Esophagus muscularis mucosa (tissue), 4 donors: ENCODE measurements around the gene NUP62. TPM values are rescaled to one million over a fixed set of nuclear protein-coding genes. Genes with fewer than 3 reads are reported as not detected.

Experiments used
- DNase-seq: peaks from one replicate; pipeline ENCODE4 v3.0.0-alpha.2; 2017; ENCODE audit errors: extremely low spot score
- H3K27ac ChIP-seq, 4 donors: fragments of 200-600 bp; sonication (generic); replicated peaks in 1 of 4; 1 replicate in 3 of 4; 2 replicates in 1 of 4; pipeline ENCODE4 v1.5.1; 2016 to 2019; ENCODE audit warnings: mild to moderate bottlenecking in 1 of 4
- H3K27me3 ChIP-seq, 4 donors: fragments of 200-600 bp; sonication (generic); one replicate each; pipeline versions ENCODE4 v1.5.1 to v1.6.0; 2016 to 2019
- H3K36me3 ChIP-seq, 4 donors: fragments of 200-600 bp; sonication (generic); one replicate each; pipeline ENCODE4 v1.5.1; 2016 to 2019
- H3K4me1 ChIP-seq, 4 donors: fragments of 200-600 bp; sonication (generic); one replicate each; pipeline ENCODE4 v1.5.1; 2016 to 2019
- H3K4me3 ChIP-seq, 4 donors: fragments of 200-600 bp; sonication (generic); 1 replicate in 2 of 4; 2 replicates in 2 of 4; pipeline ENCODE4 v1.5.1; 2016 to 2019; ENCODE audit warnings: mild to moderate bottlenecking in 4 of 4, moderate library complexity in 1 of 4
- H3K9me3 ChIP-seq, 4 donors: fragments of 200-600 bp; sonication (generic); 1 replicate in 3 of 4; 2 replicates in 1 of 4; pipeline ENCODE4 v1.5.1; 2016 to 2019
- EP300 ChIP-seq: sonication (generic); formaldehyde crosslinking; IDR thresholded peaks from one replicate; pipeline ENCODE4 v1.6.1; 2017; ENCODE audit warnings: antibody characterized with exemption
- POLR2A ChIP-seq: fragments of 450-650 bp; IDR thresholded peaks from one replicate; pipeline ENCODE4 v1.6.1; 2017; ENCODE audit warnings: antibody characterized with exemption, moderate library complexity, mild to moderate bottlenecking, low read depth
- POLR2AphosphoS5 ChIP-seq, 2 donors: sonication (generic); formaldehyde crosslinking; IDR thresholded peaks; one replicate each; pipeline ENCODE4 v1.6.1; 2017; ENCODE audit warnings: antibody characterized with exemption in 2 of 2
- WGBS: methylation state at CpG from one replicate; pipeline ENCODE4 v1.1.5; 2018; 5-methylcytosine and 5-hydroxymethylcytosine counted together
- intact Hi-C: fragments of 100-400 bp; cut with DNase I; formaldehyde crosslinking; loops from one replicate; pipeline ENCODE4 v1.15.1; 2023
- total RNA-seq, 4 donors: library from RNA; depleted of rRNA; stranded (reverse); fragments of >200 nt; gene quantifications; one replicate each; pipeline versions ENCODE4 v1.1.0 to v1.2.1, GENCODE V29; 2016
- TF ChIP-seq, protein P1 (sequence below), 3 experiments: fragments of 200-600 bp in 2 of 3; fragments of 450-650 bp in 1 of 3; sonication (generic) in 2 of 3; IDR thresholded peaks; one replicate each; pipeline ENCODE4 v1.5.1; 2017 to 2019; ENCODE audit warnings: antibody characterized with exemption in 3 of 3, mild to moderate bottlenecking in 2 of 3, moderate library complexity in 1 of 3

Gene NUP62
- total RNA-seq, 4 donors from 2014 or later = 27.0 to 44.3 (median 35.9) TPM

DNA sequence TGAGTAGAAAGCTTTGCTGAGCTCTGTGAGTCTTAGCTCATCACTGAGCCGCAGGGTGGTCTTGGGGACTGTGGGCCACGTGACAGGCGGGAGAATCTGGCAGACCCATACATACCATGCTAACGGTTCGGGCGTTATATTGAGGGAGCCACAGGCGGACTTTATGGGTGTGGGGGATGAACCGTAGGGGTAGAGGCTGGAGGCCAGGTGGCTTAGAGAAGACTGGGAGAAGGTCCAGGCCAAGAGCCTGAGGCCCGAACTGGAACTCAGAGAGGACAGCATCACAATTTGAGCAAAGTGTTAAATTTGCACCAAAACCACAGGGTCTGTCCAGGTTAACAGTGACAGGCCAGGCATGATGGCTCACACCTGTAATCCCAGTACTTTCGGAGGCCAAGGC, 15.6 kb downstream of the NUP62 start:
- Histone ChIP-seq H3K27ac (no peak overlapping the region), H3K27me3 (no peaks in the 10 kb centered on the region), H3K9me3 (no peaks in the 10 kb centered on the region), H3K4me3 (no peak overlapping the region), H3K4me1 (peaks cover 0 to 27% (median 24%) of the 10 kb centered on the region in 4 donors), H3K36me3 (peaks cover 8 to 81% (median 63%) of the 10 kb centered on the region in 4 donors)
- 89% methylated on average over 10 of the region's 10 CpGs for WGBS
- TF ChIP-seq POLR2AphosphoS5 (IDR thresholded peaks at IDR 0.05) (no peak), POLR2A (no peak), EP300 (no peak)
- TF ChIP-seq, protein P1, sequence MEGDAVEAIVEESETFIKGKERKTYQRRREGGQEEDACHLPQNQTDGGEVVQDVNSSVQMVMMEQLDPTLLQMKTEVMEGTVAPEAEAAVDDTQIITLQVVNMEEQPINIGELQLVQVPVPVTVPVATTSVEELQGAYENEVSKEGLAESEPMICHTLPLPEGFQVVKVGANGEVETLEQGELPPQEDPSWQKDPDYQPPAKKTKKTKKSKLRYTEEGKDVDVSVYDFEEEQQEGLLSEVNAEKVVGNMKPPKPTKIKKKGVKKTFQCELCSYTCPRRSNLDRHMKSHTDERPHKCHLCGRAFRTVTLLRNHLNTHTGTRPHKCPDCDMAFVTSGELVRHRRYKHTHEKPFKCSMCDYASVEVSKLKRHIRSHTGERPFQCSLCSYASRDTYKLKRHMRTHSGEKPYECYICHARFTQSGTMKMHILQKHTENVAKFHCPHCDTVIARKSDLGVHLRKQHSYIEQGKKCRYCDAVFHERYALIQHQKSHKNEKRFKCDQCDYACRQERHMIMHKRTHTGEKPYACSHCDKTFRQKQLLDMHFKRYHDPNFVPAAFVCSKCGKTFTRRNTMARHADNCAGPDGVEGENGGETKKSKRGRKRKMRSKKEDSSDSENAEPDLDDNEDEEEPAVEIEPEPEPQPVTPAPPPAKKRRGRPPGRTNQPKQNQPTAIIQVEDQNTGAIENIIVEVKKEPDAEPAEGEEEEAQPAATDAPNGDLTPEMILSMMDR (IDR thresholded peaks at IDR 0.05) = no peak
- intact Hi-C loops = no loop called here
- no peak for DNase-seq

DNA sequence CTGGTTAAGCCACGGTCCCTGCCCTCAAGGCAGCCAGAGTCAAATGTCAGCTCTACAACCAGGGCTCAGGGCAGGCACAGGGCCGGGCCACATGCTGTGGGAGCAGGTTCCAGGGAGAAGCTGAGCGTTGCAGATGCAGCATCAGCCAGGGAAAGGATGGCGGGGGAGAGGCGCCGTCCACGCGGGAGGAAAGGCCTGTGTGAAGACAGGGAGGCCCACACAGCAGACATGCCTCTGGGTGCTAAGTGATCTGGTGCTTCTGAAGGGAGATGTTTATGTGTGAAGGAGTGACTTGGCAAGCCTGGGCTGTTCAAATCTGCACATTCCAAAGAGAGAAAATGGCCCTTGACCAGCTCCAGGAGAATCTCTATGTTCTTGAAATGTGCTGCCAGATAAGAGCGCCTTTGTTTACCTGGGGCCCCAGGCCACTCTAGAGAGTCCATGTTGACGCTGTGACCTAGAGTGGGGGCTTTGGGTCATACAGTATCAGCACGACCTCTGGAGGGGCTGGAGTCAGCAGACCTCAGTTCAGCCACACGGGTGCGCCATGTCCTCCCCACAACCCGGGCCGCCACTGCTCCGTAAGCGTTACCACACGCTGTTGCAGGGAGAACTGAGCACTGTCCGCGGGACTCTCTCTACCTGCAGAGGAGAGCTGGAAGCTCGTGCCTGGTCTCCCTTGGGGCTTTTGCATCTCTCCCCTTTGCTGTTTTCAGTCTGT, 16.2 kb downstream of the NUP62 start:
- Histone ChIP-seq H3K36me3 (peaks cover 11 to 82% (median 65%) of the 10 kb centered on the region in 4 donors), H3K27ac (peak overlapping the region in 2 of 4 donors; percentile 46 to 62), H3K27me3 (no peaks in the 10 kb centered on the region), H3K4me3 (no peak overlapping the region), H3K9me3 (no peaks in the 10 kb centered on the region), H3K4me1 (peaks cover 0 to 27% (median 24%) of the 10 kb centered on the region in 4 donors)
- no peak for DNase-seq
- WGBS = 77% methylated on average over 20 of the region's 21 CpGs
- intact Hi-C loops = no loop called here
- no peak for TF ChIP-seq EP300
- TF ChIP-seq, protein P1 (IDR thresholded peaks at IDR 0.05) = no peak
- TF ChIP-seq POLR2A = no peak
- no peak for TF ChIP-seq POLR2AphosphoS5 (IDR thresholded peaks at IDR 0.05)

DNA sequence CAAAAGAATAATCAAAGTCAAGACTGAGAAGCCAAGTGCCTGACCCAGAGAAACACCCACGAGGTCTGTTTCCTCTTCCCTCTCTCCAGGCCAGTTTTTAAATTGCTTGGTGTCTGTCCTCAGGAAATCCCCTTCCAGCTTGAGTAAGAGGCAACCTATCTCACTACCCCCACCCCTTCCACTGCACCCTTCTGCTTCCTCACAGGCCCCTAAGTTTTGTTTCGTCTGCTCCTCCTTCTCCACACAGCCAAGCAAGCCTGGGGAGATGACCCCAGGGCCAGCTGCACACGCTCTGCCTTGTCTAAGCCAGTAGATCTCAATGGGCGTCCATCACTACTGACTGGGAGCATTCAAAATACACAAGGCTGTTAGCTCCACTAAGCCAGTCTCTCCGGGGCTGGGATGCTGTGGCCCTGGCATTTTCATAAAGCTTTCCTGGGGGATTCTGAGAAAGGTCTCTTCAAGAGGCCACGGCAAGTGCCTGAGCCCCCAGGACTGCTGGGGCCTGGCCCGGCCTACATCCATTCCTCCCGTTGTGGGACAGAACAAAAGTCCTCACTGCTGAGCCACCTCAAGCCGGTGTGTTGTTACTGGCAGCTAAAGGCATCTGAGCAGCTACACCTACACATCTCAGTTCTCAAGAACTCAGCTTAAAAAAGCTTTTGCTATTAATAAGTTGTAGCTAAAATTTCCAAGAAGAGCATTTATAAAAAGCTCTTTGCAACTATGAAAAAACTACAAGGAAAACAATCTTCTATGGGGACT, 17.7 kb downstream of the NUP62 start:
- intact Hi-C loops = no loop called here
- TF ChIP-seq, protein P1 (IDR thresholded peaks at IDR 0.05) = no peak
- TF ChIP-seq EP300 = no peak
- no peak for TF ChIP-seq POLR2AphosphoS5 (IDR thresholded peaks at IDR 0.05)
- TF ChIP-seq POLR2A = no peak
- Histone ChIP-seq H3K27me3 (no peaks in the 10 kb centered on the region), H3K36me3 (peaks cover 17 to 82% (median 65%) of the 10 kb centered on the region in 4 donors), H3K27ac (peak overlapping the region in 1 of 4 donors; percentile 11), H3K4me3 (no peak overlapping the region), H3K9me3 (no peaks in the 10 kb centered on the region), H3K4me1 (peaks cover 0 to 27% (median 24%) of the 10 kb centered on the region in 4 donors)
- no peak for DNase-seq
- WGBS = 58% methylated on average over 9 of the region's 9 CpGs

DNA sequence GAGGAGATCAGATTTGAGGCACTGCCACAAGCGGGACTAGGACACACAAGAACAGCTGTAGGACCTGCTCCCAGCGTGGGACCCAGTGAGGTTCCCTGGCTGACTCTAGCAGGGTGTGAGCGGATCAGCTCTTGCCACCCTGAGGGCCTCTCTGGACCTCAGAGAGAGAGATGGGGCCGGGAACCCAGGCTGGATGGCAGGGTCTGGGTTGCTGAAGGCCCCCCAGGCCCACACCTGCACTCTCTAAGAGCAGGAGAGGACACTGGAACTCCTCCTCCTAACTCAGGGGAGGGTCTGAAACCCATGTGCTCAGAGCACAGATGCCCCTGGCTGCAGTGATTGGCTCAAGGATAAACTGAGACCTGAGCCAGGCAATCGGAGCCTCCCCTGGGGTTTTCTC, 19.1 kb downstream of the NUP62 start:
- Histone ChIP-seq H3K36me3 (peaks cover 17 to 79% (median 61%) of the 10 kb centered on the region in 4 donors), H3K4me3 (no peak overlapping the region), H3K27ac (no peak overlapping the region), H3K4me1 (peaks cover 0 to 27% (median 24%) of the 10 kb centered on the region in 4 donors), H3K27me3 (no peaks in the 10 kb centered on the region), H3K9me3 (no peaks in the 10 kb centered on the region)
- TF ChIP-seq POLR2A = no peak
- no peak for TF ChIP-seq EP300
- TF ChIP-seq, protein P1 (IDR thresholded peaks at IDR 0.05) = no peak
- TF ChIP-seq POLR2AphosphoS5 (IDR thresholded peaks at IDR 0.05) = no peak
- no CpG with 5 or more reads among the region's 5 CpGs for WGBS
- no peak for DNase-seq
- intact Hi-C loops = no loop called here
